Bronchial epithelial cell (primary cell): ENCODE measurements around the gene CD207. TPM values are rescaled to one million over a fixed set of nuclear protein-coding genes. Genes with fewer than 3 reads are reported as not detected.
"Not testable (repeated sequence)": the region's sequence is repeated elsewhere in the genome, so short reads cannot be mapped to it uniquely, and the experiment has no call there.

Experiments
- DNase-seq: peaks from one replicate; pipeline ENCODE4 v3.0.0-alpha.2; 2010; ENCODE audit warnings: low read depth
- FAIRE-seq: peaks from 2 replicates; lab custom pipeline; 2011; peaks lifted over from hg19 to GRCh38; lab: Jason Lieb, UNC
- H3K27me3 ChIP-seq: 2 replicates; pipeline ENCODE4 v1.5.1; 2011; ENCODE audit warnings: low read length; ENCODE audit not compliant: control insufficient read depth, insufficient read depth
- H3K36me3 ChIP-seq: 2 replicates; pipeline ENCODE4 v1.5.1; 2011; ENCODE audit warnings: low read length; ENCODE audit not compliant: control insufficient read depth, insufficient read depth
- H3K4me3 ChIP-seq: 2 replicates; pipeline ENCODE4 v1.5.1; 2011; ENCODE audit warnings: mild to moderate bottlenecking, low read depth, low read length, control low read depth
- CTCF ChIP-seq: IDR thresholded peaks from 2 replicates; pipeline ENCODE4 v1.5.1; 2011; ENCODE audit warnings: mild to moderate bottlenecking, moderate library complexity, low read length, control low read depth, inconsistent platforms; ENCODE audit not compliant: insufficient read depth, severe bottlenecking
- total RNA-seq: library from RNA; depleted of rRNA; stranded (reverse); fragments of >200 nt; gene quantifications from 2 replicates; pipeline ENCODE4 v1.2.1, GENCODE V29; 2014

The CD207 gene
- total RNA-seq, 1 donor from 2014 or later = not detected

- no peak overlapping the region for H3K4me3 ChIP-seq
- H3K27me3 ChIP-seq = no peaks in the 10 kb centered on the region
- DNase-seq (no peak), FAIRE-seq (no peak)
- no peaks in the 10 kb centered on the region for H3K36me3 ChIP-seq
- TF ChIP-seq CTCF = no peak
These were observed 35.9 kb downstream of the CD207 start for GRCh38 chr2:70799706-70800105.

GRCh38 chr2:70797996-70798395 is 37.6 kb downstream of the CD207 start:
- DNase-seq, H3K36me3 ChIP-seq, H3K4me3 ChIP-seq, H3K27me3 ChIP-seq, FAIRE-seq: not testable (repeated sequence)

GRCh38 chr2:70797506-70797905 is 38.1 kb downstream of the CD207 start:
- FAIRE-seq (no peak), DNase-seq (no peak)
- no peak for TF ChIP-seq CTCF
- H3K36me3 ChIP-seq = no peaks in the 10 kb centered on the region
- H3K4me3 ChIP-seq = no peak overlapping the region
- H3K27me3 ChIP-seq = peaks cover 2% of the 10 kb centered on the region

GRCh38 chr2:70796262-70796661 is 39.4 kb downstream of the CD207 start:
- H3K27me3 ChIP-seq = peaks cover 12% of the 10 kb centered on the region
- no peak for DNase-seq

GRCh38 chr2:70795164-70795995 is 40.2 kb downstream of the CD207 start:
- TF ChIP-seq CTCF = no peak
- DNase-seq (no peak), FAIRE-seq (peak; percentile 94)
- Histone ChIP-seq H3K4me3 (no peak overlapping the region), H3K36me3 (no peaks in the 10 kb centered on the region), H3K27me3 (peaks cover 18% of the 10 kb centered on the region)

More at GRCh38 chr2:70796262-70796661, 39.4 kb downstream of the CD207 start:
- Histone ChIP-seq H3K36me3 (no peaks in the 10 kb centered on the region), H3K4me3 (no peak overlapping the region)
- no peak for TF ChIP-seq CTCF
- FAIRE-seq = no peak

- H3K36me3 ChIP-seq = no peaks in the 10 kb centered on the region
- TF ChIP-seq CTCF = no peak
- no peak for DNase-seq
- H3K27me3 ChIP-seq = peaks cover 30% of the 10 kb centered on the region
- FAIRE-seq = no peak
- no peak overlapping the region for H3K4me3 ChIP-seq
These were observed 42.2 kb downstream of the CD207 start for GRCh38 chr2:70793450-70793849.
